GM15510 (cell line): ENCODE data around the gene OPA3.

Experiments
- POLR2A ChIP-seq: IDR thresholded peaks from 3 replicates; pipeline ENCODE4 v1.6.1; 2011; ENCODE audit warnings: borderline replicate concordance; ENCODE audit not compliant: insufficient read length; ENCODE audit errors: extremely low read depth

The OPA3 gene

DNA sequence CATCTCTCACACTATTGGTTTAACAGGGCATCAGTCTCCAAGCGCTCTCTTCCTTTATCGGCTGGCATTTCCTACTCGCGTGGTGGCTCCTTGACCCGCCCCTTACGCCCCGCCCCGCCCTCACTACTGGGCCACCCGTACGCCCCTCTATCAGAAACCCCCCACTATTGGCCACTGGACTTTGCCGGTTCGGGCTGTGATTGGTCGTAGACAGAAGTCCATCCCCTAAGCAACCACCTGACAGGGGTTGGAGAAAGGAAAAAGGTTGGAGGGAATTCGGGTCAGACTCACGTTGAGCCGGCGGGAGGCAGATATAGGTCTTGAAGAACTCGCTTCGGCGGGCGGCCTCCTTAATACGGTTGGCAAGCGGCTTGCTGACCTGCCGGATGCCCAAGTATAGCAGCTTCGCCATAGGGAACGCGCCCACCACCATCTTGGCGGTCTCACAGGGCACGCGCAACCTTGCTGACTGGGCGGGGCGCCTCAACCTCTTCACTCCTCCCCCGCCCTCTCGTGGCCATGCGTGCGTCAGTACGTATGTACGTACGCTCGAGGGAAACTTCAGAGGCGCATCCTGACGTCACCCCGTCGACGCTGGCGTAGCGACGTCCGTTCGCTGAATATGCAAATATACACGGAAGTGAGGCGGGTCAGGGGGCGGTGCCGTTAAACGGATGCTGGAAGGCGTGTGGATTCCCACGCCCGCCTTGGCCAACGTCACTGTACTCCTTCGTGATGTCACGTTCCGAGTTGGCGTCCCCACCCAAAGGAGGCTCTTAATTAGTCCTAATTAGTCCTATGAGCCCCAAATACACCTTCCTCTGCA lies at the start of gene OPA3:
TSS of gene OPA3 (minus strand) at position 471 of the 826 bp plus-strand sequence. CDS start at position 433, 38 bp downstream.
- TF ChIP-seq POLR2A, result peak; percentile 68

DNA sequence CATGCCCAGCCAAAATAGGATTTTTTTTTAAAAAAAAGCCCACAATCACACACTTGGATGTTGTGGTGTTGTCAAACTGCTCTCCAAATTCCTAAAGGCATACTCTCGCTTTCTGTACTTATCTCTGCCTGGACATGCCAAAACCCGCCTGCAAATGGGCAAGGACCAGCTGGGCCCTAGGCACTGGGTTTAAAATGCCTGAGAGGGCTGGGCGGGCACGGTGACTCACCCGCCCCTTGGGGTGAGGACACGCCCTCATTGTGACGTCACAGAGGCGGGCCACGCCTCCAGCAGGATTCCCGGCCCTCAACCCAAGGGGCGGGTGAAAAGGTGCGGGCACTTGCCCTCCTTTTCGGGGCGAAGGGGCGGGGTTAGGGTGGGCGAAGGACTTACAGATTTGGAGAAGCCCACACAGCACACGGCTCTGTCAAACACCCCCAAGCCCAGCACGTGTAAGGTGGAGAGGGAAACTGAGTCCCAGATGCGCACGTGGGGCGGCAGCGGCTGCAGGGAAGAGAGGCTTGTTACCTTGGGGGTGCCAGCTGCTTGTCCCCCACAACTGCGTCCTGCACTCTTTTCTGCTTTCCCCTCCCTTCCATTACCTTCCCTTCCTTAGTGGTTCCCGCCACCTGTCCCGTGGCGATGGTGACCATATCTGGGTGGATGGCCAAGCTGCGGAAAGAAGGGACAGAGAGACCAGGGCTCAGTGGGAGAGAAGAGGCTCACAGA lies 48.0 kb upstream of the OPA3 start:
- TF ChIP-seq POLR2A, result no peak

DNA sequence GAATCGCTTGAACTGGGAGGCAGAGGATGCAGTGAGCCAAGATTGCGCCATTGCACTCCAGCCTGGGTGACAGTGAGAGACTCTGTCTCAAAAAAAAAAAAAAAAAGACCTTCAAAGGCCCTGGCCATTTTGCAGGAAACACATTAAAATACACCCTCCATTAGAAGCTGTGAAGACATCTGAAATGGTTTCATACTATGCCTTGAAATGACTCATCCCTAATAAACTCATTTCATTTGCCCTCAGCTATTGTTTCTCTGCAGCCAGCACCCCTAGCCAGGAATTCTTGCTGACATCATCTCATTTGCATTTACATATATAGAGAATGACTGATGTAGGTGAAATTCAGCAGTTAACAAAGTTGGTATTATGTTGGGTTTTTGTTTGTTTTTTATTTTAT lies 45.9 kb upstream of the OPA3 start:
- no peak for TF ChIP-seq POLR2A

DNA sequence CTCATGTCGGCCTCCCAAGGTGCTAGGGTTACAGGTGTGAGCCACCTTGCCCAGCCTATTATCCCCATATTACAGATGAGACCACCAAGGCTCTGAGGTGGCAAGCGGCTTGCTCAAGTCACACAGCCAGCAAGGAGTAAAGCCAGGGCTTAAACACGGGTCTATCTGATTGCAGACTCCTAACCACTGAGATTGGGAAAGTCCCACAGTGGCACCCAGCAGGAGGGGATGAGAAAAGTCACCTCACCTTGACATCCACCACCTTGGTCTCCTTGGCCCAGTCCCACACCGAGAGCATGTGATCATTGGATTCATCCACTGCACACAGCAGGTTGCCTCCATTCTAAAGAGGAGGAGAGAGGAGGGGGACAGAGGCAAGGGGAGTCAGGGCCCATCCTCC lies 45.1 kb upstream of the OPA3 start:
- no peak for TF ChIP-seq POLR2A

DNA sequence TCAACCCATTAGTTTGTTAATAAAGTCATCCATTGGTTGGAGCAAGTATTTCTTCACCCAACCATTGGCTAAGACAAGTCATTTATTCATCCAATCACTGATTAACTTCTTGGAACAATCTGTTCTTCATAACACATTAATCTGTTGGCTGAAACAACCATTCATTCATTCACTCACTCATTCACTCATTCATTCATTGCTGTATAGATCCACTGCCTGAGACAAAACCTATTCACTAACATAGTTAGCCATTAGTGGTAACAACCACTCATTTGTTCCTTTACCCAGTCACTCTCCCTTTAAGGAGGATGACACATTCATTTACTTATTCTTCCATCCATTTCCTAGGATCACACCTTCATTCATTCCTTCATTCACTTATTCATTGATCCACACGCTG lies 39.4 kb upstream of the OPA3 start:
- TF ChIP-seq POLR2A, result no peak

DNA sequence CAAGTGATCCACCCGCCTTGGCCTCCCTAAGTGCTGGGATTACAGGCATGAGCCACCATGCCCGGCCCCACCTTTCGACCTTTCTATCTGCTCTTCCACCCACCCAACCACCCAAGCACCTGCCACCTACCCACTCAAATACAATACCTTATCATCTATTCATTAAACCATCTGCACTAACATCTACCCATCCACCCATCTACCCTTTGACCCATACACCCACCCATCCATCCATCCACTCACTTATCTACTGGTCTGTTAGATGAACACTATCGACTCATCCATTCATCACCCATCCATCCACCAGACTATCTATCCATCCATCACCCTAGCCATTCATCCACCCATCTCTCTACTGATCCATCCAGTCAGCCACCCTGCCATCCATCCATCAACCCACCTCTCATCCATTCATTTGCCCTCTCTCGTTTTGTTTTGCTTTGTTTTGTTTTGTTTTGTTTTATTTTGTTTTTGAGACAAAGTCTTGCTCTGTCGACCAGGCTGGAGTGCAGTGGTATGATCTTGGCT lies 37.4 kb upstream of the OPA3 start:
- TF ChIP-seq POLR2A, result no peak

DNA sequence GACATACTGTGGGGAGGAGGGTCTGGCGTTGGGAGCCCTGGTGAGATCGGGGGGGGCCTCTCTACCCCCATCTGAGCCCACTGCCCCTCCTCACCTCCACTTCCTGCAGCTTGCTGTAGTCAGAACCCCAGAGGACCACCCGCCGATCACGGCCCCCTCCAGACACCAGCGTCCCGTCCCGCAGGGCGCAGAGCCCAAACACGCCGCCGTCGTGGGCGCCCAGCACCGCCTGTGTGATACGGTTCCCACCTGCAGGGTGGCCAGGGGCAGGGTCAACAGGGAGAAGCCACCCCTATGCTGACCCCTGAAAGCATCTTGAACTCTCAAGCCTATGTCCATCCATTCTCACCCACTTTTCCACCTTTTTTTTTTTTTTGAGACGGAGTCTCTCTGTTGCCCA lies 36.8 kb upstream of the OPA3 start:
- TF ChIP-seq POLR2A, result no peak

DNA sequence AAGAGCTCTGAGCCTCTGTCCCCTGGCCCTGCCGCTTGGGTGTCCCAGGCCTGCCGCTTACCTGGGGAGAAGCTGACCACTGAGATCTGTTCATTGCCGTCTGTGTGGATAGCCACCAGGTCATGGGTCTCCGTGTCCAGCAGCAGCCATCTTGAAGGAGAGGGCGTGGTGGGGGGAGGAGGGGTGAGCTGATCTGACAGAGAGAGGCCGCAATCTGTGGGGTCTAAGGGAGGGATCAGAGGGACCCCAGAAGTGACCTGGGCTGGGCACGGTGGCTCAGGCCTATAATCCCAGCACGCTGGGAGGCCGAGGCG lies 32.1 kb upstream of the OPA3 start:
- TF ChIP-seq POLR2A, result no peak

DNA sequence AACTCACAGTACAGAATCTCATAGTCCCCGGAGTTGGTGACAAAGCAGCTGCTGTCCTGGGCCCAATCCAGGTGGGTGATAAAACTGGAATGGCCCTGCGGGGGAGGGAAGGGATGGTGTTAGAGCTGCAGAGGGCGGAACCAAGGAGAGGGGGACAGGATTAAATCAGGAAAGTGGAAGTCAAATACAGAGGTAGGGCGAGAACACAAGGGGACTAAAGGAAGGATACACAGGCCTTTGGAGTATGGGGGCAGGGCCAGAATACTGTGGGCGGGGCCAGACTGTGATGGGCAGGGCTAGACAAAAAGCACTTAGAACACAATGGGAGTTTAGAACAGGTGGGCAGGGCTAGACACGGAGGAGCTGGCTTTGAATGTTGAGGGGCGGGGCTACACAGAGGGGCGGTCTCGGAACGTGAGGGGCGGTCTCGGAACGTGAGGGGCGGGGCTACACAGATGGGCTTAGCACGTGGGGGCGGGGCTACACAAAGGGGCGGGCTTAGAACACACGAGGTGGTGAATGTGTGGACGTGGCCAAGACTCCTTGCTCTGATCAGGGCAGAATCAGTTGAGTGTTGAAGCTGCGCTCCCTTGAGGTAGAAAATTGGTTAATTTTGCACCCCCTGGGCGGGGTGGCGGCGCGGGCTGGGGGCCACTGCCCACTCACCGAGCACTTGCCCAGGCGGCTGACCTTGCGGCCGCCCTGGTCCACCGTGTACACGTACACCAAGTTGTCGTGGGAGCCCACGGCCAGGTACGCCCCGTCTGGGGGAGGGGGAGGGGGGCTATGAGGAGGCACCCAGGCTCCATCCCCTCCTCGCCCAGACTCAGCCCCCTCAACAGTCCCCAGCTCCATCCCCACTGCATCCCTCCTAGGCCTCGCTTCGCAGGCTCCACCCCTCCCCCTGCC lies 31.4 kb upstream of the OPA3 start:
- no peak for TF ChIP-seq POLR2A

DNA sequence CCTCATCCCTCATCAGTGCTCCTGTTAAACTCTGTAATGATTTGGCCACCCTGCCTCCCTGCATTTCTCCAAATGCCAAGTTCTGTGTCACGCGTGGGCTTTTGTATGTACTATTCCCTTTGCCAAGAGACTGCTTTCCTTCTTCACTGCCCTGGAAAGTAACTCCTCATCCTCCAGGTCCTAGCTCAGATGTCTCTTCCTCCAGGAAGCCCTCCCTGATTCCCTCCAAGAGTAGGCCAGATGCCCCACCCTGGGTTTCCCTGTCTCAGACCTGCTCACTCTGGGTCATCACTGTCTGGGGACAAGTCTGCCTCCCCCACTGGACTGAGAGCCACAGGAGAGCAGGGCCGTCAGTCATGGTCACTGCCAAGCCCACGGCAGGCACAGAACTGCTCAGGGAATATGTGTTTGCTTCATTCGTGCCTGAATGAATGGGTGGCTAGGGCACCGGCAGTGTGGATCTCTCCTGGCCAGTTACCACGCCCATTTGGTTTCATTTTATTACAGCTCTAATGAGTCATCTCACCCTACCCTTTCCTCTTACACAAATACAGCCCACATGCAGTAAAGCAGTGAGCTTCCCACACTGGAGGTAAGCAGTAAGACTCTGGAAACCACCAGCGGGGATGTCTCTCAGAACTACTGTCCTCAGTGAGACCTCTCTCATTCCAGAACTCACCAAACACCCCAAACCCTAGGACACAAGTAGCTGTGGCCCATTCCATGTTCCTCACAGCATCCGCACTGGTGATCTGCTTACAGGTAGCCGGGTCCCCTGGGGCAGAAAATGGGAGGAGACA lies 29.5 kb upstream of the OPA3 start:
- no peak for TF ChIP-seq POLR2A

DNA sequence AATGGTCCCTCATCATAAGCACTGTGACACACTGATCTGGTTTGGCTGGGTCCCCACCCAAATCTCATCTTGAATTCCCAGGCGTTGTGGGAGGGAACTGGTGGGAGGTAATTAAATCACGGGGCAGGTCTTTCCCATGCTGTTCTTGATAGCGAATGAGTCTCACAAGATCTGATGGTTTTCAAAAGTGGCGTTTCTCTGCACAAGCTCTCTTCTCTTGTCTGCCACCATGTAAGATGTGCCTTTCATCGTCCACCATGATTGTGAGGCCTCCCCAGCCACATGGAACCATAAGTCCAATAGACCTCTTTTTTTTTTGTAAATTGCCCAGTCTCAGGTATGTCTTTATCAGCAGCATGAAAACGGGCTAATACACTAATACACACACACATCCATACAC lies 24.3 kb upstream of the OPA3 start:
- no peak for TF ChIP-seq POLR2A

DNA sequence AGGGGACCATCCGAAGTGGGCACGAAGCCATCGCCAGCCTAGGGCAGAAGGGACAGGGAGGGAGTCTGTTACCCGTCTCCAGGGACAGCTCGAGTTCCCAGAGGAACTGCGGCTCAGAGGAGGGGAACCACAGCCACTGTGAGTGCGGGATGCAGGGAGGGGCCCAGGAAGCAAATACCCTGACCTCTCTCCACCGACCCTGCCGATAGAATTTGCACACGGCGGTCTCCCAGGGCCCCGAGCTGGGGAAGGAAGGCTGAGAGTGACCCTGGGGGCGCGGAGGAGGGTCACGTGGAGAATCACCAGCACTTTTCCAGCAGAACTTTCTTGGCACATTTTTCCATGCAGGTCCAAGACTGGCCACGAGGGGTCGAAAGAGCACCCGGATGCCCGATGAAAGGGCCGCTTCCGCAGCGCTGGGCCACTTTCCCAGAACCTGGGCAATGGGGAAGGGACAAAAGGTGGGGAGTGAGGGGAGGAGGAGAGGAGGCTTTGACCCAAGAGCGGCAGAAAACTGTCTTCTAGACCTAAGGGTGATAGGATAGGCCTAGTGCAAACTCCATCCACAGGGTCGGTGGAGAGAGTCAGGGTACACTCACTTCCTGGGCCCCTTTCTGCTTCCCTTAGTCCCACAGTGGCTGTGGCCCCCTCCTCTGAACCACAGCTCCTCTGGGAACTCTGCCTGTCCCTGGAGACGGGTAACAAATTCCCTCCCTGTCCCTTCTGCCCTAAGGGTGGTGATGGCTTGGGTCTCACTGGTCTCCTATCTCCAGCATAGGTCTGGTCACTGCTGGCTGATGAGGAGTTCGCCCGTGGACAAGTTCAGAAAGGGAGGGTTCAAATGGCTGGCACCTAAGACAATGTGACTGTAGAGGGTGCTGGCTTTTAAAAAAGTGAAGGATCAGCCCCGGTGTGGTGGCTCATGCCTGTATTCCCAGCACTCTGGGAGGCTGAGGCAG lies 22.7 kb upstream of the OPA3 start:
- TF ChIP-seq POLR2A, result no peak

DNA sequence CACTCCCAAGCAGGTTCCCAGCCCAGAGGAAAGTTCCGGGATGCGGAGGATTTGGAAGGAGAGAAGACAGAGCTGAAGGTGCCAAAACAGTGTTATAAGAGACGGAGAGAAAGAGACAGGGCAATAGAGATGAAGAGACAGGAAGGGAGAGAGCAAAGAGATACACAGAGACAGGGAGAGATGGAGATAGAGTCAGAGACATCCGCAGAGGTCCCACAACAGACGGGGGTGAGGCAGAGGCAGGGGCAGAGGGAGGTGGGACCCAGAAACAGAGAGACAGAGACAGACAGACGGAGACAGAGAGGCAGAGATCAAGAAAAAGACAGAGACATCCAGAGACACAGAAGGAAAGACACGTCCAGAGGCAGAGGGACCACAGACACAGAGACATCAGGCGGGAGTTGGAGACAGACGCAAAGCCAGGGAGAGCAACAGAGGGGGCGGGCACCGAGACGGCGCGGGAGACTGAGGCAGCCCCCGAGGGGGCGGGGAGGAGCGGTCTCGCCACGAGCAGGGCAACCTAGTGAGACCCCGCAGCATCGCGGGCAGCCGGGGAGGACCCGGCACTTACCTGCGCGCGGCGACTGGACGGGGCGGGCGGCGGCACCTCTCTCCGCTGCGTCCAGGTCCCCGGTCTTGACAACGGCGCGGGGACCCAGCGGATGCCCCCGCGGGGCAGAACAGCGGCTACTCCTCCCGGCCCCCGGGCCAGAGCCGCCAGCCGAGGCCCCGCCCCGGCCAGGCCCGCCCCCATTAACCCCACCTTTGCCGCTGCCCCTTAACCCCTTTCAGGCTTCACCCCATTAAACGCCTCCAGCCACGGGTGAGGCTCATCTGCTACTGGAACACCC lies 17.1 kb upstream of the OPA3 start, which contains the start of gene GPR4:
TSS of gene GPR4 (minus strand) at position 689 of the 851 bp plus-strand sequence. CDS start 10,346 bp downstream, outside the sequence.
- no peak for TF ChIP-seq POLR2A

DNA sequence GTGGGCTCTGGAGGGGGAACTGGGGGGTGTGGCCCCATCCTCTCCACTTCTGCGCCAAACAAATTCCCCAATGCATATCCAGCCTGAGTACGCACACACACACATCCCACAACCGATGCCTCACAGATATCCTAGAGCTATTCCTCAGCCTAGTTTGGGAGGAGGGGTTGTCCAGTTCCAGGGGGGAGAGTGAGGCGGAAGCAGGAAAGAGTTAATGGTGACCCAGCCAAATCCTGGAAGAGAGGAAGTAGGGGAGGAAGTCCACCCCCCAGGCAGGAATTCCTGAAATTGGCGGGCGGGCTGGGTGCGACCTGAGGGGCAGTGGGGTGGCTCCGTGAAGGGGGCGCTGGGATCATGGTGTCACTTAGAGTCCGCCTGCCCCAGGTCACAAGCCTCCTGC lies 16.5 kb upstream of the OPA3 start:
- TF ChIP-seq POLR2A, result no peak
